HFF-Myc (cell line): Measurements from ENCODE around the gene RETREG3.

ENCODE experiments used
- DNase-seq: peaks from one replicate; pipeline ENCODE4 v3.0.0-alpha.2; 2011; ENCODE audit warnings: low read depth; ENCODE audit errors: extremely low read depth
- H3K4me3 ChIP-seq: replicated peaks from 2 replicates; pipeline ENCODE4 v1.5.1; 2011; ENCODE audit warnings: low read depth, mild to moderate bottlenecking, control low read depth, low read length
- TF ChIP-seq, protein P1 (sequence below): IDR thresholded peaks from 2 replicates; pipeline ENCODE4 v1.5.1; 2012; ENCODE audit warnings: mild to moderate bottlenecking, low read depth, low read length, control low read depth; ENCODE audit errors: missing control alignments

The RETREG3 gene

DNA sequence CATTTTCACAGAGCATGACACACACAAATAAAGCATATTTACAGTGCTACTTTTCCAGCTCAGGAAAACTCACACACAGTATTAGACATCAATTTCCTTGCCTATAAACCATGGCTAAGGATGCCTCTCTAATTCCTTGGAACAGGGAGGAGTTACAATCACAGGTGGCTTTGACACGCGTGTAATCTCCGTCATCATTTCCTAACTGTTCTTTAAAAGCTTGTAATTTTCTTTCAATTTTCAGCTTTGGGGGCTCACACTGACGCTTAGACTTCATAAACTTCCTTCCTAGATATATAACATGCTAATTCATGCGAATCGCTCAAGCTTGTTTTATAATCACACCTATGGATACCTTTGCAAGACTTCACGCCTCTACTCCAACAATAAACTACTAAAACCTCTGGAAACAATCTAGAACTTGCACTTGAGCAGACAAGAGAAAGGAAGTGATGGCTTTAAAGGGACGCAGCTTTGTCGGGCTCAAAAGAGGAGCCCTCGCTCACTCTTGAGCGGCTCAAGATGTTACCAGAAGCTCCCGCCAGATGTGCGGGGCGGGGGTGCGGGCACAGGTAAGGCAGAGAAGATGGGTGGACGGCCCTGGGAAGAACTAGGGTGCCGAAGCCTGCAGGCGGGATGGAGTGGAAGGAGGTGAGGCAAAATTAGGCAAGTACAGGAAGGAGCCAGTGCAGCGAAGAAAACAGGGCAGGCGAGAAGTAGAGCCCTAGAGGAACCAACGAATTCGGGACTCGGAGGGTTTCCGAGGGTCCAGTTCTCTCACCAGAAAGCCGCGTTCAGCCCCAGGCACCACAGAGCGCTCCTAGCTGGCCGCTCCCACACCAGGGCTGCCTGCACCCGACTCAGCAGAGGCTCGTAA lies 631 bp downstream of the RETREG3 start:
- TF ChIP-seq, protein P1, sequence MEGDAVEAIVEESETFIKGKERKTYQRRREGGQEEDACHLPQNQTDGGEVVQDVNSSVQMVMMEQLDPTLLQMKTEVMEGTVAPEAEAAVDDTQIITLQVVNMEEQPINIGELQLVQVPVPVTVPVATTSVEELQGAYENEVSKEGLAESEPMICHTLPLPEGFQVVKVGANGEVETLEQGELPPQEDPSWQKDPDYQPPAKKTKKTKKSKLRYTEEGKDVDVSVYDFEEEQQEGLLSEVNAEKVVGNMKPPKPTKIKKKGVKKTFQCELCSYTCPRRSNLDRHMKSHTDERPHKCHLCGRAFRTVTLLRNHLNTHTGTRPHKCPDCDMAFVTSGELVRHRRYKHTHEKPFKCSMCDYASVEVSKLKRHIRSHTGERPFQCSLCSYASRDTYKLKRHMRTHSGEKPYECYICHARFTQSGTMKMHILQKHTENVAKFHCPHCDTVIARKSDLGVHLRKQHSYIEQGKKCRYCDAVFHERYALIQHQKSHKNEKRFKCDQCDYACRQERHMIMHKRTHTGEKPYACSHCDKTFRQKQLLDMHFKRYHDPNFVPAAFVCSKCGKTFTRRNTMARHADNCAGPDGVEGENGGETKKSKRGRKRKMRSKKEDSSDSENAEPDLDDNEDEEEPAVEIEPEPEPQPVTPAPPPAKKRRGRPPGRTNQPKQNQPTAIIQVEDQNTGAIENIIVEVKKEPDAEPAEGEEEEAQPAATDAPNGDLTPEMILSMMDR, result no peak
- H3K4me3 ChIP-seq, result peak overlapping the region; percentile 68
- no peak for DNase-seq

GRCh38 chr17:42607769-42608168 lies 1.4 kb downstream of the RETREG3 start:
- no peak for DNase-seq
- H3K4me3 ChIP-seq, result peak overlapping the region; percentile 68
- TF ChIP-seq, protein P1, result no peak

DNA sequence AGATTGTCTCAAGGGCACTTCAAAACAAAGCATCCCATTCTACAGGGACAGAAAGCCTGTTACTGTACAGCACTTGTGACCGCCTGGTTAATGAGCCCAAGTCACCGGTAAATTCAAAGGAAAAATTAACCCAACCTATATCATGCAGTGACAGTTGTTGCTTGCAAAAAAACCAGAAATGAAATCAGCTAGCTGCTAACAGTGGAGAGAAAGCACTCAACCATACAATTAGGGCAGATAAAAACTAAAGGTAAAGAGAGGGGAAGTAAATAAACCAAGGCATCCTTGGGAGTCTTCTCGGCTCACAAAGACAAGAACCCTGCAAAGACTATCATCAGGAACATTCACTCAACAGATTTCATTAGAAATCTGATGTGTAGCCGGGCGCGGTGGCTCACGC lies 5.9 kb downstream of the RETREG3 start:
- no peak for DNase-seq
- no peak overlapping the region for H3K4me3 ChIP-seq
- TF ChIP-seq, protein P1, result no peak

GRCh38 chr17:42598905-42599304 lies 10.3 kb downstream of the RETREG3 start:
- TF ChIP-seq, protein P1, result no peak
- H3K4me3 ChIP-seq, result no peak overlapping the region
- DNase-seq, result no peak

GRCh38 chr17:42596386-42596785 lies 12.8 kb downstream of the RETREG3 start:
- H3K4me3 ChIP-seq, result no peak overlapping the region
- no peak for DNase-seq
- TF ChIP-seq, protein P1, result no peak

DNA sequence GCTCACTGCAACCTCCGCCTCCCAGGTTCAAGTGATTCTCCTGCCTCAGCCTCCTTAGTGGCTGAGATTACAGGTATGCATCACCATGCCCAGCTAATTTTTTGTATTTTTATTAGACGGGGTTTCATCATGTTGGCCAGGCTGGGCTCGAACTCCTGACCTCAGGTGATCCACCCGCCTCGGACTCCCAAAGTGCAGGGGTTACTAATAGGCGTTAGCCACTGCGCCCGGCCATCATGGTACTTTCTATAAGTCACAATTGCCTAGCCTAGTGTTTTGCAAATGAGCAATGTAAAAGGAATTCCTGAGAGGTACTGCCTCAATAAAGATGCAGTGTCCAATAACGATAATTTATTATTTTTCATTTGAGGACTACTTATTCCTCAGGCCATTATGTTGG lies 17.8 kb downstream of the RETREG3 start:
- H3K4me3 ChIP-seq, result no peak overlapping the region
- DNase-seq, result no peak
- TF ChIP-seq, protein P1, result no peak
